GM18507 (cell line): ENCODE data around the gene PTGER4.

Experiments used
- DNase-seq: peaks from one replicate; pipeline ENCODE4 v3.0.0; 2011; ENCODE audit warnings: low read depth; ENCODE audit not compliant: insufficient read length; ENCODE audit errors: extremely low spot score
- FAIRE-seq: peaks from 2 replicates; lab custom pipeline; 2011; peaks lifted over from hg19 to GRCh38; lab: Jason Lieb, UNC

PTGER4 gene

DNA sequence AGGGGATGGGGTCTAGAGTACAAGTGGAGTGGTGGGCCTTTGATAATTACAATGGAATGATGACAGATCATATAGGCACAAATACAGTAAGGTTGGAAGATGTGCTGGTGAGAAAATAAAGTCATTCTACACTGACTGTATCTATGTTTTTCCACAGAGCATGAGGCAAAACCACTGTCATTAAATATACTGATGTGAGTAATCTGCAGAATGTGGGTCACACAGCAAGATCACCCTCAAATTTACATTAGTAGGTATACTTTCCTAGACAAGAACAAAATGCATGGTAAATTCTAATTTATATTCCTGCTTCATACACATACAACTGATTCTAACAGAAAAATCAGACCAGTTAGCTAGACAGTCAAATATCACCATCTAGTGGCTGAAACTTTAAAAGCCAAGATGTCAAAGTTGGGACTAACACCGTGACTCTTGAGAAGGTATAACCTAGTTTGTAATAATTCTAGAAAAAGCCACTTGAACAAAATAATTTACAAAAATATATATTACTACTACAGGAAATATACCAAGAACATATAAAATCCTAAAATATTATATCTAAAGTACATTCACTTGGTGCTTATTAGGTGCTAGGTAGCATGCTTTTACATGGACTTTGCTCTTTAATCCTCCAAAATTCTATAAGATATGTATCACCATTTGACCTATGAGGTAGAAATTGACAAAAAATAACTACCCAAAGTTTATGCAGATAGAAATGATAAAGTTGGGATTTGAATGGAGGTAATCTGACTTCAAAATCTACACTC, 56.6 kb downstream of the PTGER4 start:
- peak; percentile 76 for FAIRE-seq

DNA sequence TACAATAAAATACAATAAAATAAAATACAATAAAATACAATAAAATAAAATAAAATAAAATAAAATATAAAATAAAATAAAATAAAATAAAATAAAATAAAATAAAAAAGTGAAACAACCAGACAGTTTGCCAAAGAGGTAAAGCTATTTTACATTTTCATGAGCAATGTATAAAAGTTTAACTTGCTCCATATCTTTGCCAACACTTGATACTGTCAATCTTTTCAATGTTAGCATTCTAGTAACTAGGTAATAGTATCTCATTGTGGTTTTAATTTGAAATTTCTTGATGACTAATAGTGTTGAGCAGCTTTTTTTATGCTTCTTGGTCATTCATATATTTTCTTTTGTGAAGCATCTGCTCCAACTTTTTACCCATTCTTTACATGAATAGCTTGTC, 58.8 kb downstream of the PTGER4 start:
- DNase-seq: no peak
- FAIRE-seq: no peak

More for the DNA sequence above, 56.6 kb downstream of the PTGER4 start:
- no peak for DNase-seq
